ENCODE data around the gene CFAP100.

GRCh38 chr3:126464093-126464492 is 69.4 kb downstream of the CFAP100 start:
- no peak for TF ChIP-seq MEIS1 (CRISPR knock-in tag; IDR thresholded peaks at IDR 0.05; ENCODE audit: borderline replicate concordance)
- TF ChIP-seq, protein P1, sequence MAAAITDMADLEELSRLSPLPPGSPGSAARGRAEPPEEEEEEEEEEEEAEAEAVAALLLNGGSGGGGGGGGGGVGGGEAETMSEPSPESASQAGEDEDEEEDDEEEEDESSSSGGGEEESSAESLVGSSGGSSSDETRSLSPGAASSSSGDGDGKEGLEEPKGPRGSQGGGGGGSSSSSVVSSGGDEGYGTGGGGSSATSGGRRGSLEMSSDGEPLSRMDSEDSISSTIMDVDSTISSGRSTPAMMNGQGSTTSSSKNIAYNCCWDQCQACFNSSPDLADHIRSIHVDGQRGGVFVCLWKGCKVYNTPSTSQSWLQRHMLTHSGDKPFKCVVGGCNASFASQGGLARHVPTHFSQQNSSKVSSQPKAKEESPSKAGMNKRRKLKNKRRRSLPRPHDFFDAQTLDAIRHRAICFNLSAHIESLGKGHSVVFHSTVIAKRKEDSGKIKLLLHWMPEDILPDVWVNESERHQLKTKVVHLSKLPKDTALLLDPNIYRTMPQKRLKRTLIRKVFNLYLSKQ (tag by site-specific recombination; IDR thresholded peaks at IDR 0.05; ENCODE audit: borderline replicate concordance) = no peak
- TF ChIP-seq CTCF (tag by site-specific recombination; IDR thresholded peaks at IDR 0.05) = no peak
